WI38 (cell line): Measurements from ENCODE around the gene LTBP4.
"Not testable (repeated sequence)": the region's sequence is repeated elsewhere in the genome, so short reads cannot be mapped to it uniquely, and the experiment has no call there.

Experiments used
- H3K4me3 ChIP-seq: 2 replicates; pipeline ENCODE4 v1.5.1; 2011; ENCODE audit warnings: low read depth, mild to moderate bottlenecking, control low read depth, low read length
- TF ChIP-seq, protein P1 (sequence below): IDR thresholded peaks from 2 replicates; pipeline ENCODE4 v1.5.1; 2012; ENCODE audit warnings: low read depth, mild to moderate bottlenecking, control low read depth, low read length

The LTBP4 gene

DNA sequence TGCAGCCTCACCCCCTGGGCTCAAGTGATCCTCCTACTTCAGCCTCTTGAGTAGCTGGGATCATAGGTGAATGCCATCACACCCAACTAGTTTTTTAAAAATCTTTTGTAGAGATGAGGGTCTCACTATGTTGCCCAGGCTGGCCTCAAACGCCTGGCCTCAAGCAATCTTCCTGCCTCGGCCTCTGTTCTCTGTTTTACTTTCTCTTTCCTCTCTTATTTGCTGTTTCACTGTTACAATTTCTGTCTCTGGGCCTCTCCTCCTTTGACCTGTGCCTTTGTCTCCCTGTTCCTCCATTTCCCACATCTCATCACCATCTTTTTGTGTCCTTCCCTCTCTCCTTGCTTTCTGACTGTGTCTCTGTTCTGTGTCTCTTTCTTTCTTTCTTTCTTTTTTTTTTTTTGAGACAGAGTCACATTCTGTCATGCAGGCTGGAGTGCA, 15.2 kb upstream of the LTBP4 start:
- TF ChIP-seq, protein P1, sequence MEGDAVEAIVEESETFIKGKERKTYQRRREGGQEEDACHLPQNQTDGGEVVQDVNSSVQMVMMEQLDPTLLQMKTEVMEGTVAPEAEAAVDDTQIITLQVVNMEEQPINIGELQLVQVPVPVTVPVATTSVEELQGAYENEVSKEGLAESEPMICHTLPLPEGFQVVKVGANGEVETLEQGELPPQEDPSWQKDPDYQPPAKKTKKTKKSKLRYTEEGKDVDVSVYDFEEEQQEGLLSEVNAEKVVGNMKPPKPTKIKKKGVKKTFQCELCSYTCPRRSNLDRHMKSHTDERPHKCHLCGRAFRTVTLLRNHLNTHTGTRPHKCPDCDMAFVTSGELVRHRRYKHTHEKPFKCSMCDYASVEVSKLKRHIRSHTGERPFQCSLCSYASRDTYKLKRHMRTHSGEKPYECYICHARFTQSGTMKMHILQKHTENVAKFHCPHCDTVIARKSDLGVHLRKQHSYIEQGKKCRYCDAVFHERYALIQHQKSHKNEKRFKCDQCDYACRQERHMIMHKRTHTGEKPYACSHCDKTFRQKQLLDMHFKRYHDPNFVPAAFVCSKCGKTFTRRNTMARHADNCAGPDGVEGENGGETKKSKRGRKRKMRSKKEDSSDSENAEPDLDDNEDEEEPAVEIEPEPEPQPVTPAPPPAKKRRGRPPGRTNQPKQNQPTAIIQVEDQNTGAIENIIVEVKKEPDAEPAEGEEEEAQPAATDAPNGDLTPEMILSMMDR, result no peak
- H3K4me3 ChIP-seq, result no peak overlapping the region

DNA sequence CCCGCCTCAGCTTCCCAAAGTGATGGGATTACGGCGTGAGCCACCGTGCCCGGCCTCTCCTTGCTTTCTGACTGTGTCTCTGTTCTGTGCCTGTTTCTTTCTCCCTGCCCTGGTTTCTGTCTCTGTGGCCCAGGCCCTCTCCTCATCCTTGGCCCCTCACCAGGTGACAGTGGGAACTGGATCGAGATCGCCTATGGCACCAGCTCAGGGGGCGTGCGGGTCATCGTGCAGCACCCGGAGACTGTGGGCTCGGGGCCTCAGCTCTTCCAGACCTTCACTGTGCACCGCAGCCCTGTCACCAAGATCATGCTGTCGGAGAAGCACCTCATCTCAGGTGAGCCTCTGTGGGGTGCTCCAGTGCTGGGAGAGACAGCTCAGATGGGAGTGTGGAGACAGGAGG, 14.6 kb upstream of the LTBP4 start:
- H3K4me3 ChIP-seq, result no peak overlapping the region
- TF ChIP-seq, protein P1, result no peak

DNA sequence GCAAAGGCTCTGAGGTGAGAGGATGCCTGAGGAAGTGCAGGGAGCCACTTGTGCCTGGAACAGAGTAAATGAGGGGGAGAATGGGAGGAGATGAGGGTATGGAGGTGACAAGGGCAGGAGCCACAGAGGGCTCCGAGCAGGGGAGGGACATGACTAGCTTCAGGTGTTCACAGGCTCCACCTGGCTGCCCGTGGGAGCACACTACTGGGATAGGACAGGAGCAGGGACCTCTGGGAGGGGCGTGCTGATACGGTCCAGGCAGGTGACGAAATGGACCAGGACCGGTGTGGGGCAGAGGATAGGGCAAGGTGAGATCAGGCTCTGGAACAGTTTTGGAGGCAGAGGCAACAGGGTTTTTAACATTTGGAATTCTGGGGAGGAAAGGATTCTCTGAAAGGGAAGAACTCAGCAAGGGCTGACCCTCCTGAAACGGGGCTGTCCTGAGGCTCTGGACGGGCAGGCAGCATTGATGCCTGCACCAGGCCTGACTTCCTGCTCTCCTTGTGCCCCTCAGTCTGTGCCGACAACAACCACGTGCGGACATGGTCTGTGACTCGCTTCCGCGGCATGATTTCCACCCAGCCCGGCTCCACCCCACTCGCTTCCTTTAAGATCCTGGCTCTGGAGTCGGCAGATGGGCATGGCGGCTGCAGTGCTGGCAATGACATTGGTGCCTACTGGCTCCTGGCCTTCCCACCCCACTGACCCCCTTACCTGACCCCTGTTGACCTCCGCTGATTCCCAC, 12.9 kb upstream of the LTBP4 start:
- H3K4me3 ChIP-seq, result no peak overlapping the region
- TF ChIP-seq, protein P1, result no peak

DNA sequence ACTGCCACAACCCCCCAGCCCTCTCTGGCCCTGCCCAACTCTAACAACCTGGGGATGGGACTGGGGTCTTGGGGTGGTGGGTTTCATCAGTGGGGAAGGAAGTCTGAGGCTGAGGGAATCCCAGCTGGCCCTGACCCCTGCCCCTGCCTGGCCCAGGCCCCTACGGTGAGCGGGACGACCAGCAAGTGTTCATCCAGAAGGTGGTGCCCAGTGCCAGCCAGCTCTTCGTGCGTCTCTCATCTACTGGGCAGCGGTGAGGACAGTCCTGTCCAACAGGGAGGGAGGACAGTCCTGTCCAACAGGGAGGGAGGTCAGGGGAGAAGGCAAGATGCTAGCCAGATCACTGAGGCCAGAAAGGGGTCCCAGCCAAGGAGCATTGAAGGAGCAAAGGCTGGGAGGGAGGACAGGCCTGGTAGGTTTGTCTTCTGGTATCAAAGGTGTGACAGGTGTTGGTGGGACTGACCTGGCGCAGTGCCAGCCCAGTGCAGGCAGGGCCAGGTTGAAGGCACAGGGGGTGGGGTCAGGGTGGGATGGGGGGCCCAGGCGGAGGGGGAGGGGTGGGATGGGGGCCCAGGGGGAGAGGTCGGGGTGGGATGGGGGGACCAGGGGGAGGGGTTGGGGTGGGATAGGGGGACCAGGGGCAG, 12.1 kb upstream of the LTBP4 start:
- TF ChIP-seq, protein P1, result no peak
- no peak overlapping the region for H3K4me3 ChIP-seq

DNA sequence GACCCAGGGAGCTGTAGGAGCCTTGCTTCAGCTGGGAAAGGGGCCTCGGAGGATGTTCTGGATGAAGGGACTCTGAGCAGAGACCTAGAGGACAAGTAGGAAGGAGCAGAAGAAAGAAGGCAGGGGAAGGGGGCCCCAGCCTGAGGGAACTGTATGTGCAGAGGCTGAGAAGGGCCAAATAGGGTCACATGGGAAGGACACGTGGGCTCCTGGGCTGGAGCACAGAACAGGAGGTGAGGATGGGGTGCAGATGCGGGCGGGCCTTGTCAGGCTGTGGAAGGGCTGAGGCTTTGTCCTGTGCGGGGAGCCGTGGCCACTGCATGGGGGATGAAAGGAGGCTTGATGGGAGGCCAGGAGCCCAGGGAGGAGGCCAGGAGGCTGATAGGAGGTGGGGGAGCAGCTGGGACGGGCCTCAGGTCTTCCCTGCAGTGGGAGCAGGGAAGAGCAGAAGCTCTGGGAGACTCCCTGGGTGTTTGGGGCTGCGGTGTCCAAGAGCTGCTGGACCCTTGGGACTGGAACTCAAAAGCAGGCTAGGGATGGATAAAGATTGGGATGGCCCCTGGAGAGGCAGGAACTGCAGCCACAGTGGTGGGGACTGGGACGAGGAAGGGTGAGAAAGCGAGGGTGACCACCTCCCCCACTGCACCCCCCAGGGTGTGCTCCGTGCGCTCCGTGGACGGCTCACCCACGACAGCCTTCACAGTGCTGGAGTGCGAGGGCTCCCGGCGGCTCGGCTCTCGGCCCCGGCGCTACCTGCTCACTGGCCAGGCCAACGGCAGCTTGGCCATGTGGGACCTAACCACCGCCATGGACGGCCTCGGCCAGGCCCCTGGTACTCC, 11.4 kb upstream of the LTBP4 start:
- TF ChIP-seq, protein P1, result no peak
- no peak overlapping the region for H3K4me3 ChIP-seq

DNA sequence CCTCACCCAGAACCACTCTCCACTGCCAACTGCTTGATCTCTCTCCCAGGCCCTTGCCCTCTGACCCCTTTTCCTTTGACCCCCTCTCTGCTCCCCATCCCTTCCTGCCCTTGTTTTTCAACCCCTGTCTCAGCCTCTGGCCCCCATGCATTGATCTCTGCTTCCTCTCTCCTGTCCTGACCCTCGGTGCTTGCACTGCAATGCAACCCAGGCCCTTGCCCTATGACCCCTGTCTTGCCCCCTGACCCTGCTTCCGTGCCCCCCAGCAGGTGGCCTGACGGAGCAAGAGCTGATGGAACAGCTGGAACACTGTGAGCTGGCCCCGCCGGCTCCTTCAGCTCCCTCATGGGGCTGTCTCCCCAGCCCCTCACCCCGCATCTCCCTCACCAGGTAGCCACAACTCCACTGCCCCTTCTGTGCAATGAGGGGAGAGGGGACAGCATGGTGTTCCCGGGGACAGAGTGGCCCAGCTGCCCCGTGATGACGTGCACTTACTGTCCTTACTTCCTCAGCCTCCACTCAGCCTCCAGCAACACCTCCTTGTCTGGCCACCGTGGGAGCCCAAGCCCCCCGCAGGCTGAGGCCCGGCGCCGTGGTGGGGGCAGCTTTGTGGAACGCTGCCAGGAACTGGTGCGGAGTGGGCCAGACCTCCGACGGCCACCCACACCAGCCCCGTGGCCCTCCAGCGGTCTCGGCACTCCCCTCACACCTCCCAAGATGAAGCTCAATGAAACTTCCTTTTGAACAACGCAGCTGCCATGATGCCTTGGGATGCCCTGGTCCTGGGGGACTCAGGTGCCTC, 10.5 kb upstream of the LTBP4 start:
- TF ChIP-seq, protein P1, result no peak
- no peak overlapping the region for H3K4me3 ChIP-seq

DNA sequence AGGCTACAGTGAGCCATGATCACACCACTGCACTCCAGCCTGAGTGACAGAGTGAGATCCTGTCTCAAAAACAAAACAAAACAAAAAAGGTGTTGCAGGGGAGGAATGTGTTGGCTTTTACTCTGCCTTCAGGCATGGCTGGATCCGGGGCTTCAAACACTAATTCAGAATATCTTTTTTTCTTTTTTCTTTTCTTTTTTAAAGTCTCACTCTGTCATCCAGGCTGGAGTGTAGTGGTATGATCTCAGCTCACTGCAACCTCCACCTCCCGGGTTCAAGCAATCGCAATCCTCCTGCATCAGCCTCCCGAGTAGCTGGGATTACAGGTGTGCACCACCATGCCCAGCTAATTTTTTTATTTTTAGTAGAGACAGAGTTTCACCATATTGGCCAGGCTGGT, 9.4 kb upstream of the LTBP4 start:
- H3K4me3 ChIP-seq, result not testable (repeated sequence)
